Upper lobe of left lung (tissue), 4 donors: Measurements from ENCODE around the gene HIRA.

Source experiments
- EP300 ChIP-seq, 4 donors: sonication (generic); formaldehyde crosslinking; IDR thresholded peaks; one replicate each; pipeline ENCODE4 v1.5.1; 2017; ENCODE audit warnings: antibody characterized with exemption in 4 of 4, control low read depth in 2 of 4
- POLR2A ChIP-seq, 4 donors: fragments of 450-650 bp; IDR thresholded peaks; one replicate each; pipeline ENCODE4 v1.5.1; 2016 to 2017; ENCODE audit warnings: antibody characterized with exemption in 4 of 4, mild to moderate bottlenecking in 2 of 4
- TF ChIP-seq, protein P1 (sequence below), 6 experiments: fragments of 450-650 bp in 4 of 6; fragments of 200-600 bp in 2 of 6; sonication (generic) in 2 of 6; IDR thresholded peaks; one replicate each; pipeline ENCODE4 v1.5.1; 2016 to 2019; ENCODE audit warnings: antibody characterized with exemption in 6 of 6

DNA sequence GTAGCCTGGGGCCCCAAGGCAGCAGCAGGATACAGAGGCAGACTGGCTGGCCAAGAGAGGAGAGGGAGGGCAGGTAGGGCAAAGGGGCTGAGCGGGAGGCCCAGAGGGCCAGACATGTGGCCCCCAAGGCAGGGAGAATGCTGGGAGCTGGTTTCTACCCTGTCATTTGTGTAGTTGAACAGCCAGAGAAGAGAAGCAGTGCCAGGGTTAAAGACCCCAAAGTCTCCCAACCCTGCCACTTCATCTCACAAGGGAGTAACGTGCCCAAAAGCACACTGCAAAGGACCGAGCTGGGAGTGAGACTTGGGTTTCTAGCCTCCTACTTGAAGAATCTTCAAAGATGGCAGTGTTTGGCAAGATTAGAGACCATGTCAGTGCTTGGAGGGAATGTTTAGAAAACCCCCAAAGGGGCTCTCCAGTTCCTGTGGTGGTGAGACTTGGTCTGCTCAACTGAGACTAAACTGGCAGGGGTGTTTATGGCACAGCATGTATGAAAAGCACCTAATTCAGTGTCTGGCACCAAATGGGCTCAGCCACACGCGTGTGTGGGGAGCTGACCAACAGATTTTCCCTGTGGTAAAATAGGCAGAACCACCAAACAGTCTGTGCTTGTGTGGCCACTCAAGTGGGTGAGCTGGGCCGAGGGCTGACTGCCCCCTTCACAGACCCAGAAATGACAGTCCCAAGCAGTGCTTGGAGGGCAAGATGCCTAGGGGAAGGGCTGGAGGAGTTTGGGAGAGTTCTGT is 71.8 kb downstream of the HIRA start:
- TF ChIP-seq, protein P1, sequence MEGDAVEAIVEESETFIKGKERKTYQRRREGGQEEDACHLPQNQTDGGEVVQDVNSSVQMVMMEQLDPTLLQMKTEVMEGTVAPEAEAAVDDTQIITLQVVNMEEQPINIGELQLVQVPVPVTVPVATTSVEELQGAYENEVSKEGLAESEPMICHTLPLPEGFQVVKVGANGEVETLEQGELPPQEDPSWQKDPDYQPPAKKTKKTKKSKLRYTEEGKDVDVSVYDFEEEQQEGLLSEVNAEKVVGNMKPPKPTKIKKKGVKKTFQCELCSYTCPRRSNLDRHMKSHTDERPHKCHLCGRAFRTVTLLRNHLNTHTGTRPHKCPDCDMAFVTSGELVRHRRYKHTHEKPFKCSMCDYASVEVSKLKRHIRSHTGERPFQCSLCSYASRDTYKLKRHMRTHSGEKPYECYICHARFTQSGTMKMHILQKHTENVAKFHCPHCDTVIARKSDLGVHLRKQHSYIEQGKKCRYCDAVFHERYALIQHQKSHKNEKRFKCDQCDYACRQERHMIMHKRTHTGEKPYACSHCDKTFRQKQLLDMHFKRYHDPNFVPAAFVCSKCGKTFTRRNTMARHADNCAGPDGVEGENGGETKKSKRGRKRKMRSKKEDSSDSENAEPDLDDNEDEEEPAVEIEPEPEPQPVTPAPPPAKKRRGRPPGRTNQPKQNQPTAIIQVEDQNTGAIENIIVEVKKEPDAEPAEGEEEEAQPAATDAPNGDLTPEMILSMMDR (IDR thresholded peaks at IDR 0.05) = no peak
- TF ChIP-seq POLR2A (IDR thresholded peaks at IDR 0.05) (no peak), EP300 (IDR thresholded peaks at IDR 0.05) (no peak)
